ENCODE measurements around the gene BRMS1. TPM values are rescaled to one million over a fixed set of nuclear protein-coding genes. Genes with fewer than 3 reads are reported as not detected.
"Not testable (repeated sequence)": the region's sequence is repeated elsewhere in the genome, so short reads cannot be mapped to it uniquely, and the experiment has no call there.

Gene BRMS1
- total and polyA plus RNA-seq, 10 of the 15 experiments (the other 5 are each of a cell fraction or from before 2014, with no cell fraction given) = 2.1 to 85.3 (median 48.5) TPM

- no peak for TF ChIP-seq MYB (IDR thresholded peaks at IDR 0.05; ENCODE audit: borderline replicate concordance, low read depth, low read length)
These were observed 32.8 kb downstream of the BRMS1 start (continued) for GRCh38 chr11:66311965-66312548.

- POLR2A ChIA-PET = interaction anchor here (1.0 to 2.9 kb wide), 11 partner anchors 15 to 1042 kb away, joined by 3 to 19 read pairs (median 6); partner anchors contain the start of genes BRMS1, POLD4, RAB1B and RIN1
These were observed 33.4 kb downstream of the BRMS1 start for GRCh38 chr11:66311470-66311964.

DNA sequence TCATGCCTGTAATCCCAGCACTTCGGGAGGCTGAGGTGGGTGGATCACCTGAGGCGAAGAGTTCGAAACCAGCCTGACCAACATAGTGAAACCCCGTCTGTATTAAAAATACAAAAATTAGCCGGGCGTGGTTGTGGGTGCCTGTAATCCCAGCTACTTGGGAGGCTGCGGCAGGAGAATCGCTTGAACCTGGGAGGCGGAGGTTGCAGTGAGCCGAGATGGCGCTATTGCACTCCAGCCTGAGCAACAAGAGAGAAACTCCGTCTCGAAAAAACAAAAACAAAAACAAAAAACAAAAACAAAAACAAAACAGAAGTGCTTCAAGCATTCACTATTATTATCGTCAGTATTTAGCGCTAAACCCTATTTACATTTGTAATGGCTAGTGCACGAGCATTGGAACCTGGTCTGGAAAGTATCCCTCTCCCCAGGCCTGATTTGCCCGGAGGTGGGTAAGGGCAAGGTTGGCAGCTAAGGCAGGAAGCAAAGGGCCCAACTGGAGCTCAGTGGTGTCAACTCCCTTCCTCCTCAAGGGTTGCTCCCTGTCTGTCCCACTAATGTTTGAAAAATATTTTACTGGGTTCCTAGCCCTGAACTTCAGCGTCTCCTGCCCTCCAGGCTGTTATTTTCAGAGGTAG, 34.0 kb downstream of the BRMS1 start:
- ChIA-PET POLR2A (interaction anchor here (1.0 to 2.9 kb wide), 8 partner anchors 16 to 75 kb away, joined by 3 to 19 read pairs (median 8); partner anchors contain the start of genes BRMS1, RIN1, SLC29A2 and YIF1A), RAD21 (ENCODE audit: unreplicated experiment) (interaction anchor here (0.7 to 3.0 kb wide), 21 partner anchors 9 to 128 kb away, joined by 3 to 49 read pairs (median 6); partner anchors contain the start of genes B4GAT1, MRPL11, RIN1 and YIF1A), SMC1A (ENCODE audit: uncharacterized antibody, unreplicated experiment) (interaction anchor here (0.6 to 2.8 kb wide), 19 partner anchors 9 to 260 kb away, joined by 3 to 33 read pairs (median 6); partner anchors contain the start of genes MRPL11, NPAS4, RIN1 and SLC29A2), CTCF (interaction anchor here (0.5 to 6.3 kb wide), 31 partner anchors 9 to 806 kb away, joined by 3 to 166 read pairs (median 6); partner anchors contain the start of genes B4GAT1, BRMS1, DPP3 and MRPL11)
- BruUV-seq (replicated peaks); H3K79me2 ChIP-seq (ENCODE audit: control insufficient read depth, insufficient read depth, low read length); H3K27me3 ChIP-seq (replicated peaks in 1 of 2; ENCODE audit: control insufficient read depth in 2 of 2, insufficient read depth in 2 of 2, low read length in 1 of 2); H3K4me2 ChIP-seq (ENCODE audit: control insufficient read depth, insufficient read depth); ATAC-seq; H3K4me3 ChIP-seq; H2AFZ ChIP-seq (ENCODE audit: control insufficient read depth, low read depth, low read length); H3K9ac ChIP-seq (ENCODE audit: control insufficient read depth, insufficient read depth, low read length); in situ Hi-C loops (cut with MboI); H3K4me1 ChIP-seq (ENCODE audit: control insufficient read depth, insufficient read depth, low read length); H4K20me1 ChIP-seq (ENCODE audit: control insufficient read depth, insufficient read depth); FAIRE-seq; H3K27ac ChIP-seq (ENCODE audit: control insufficient read depth, insufficient read depth); H3K9me3 ChIP-seq (replicated peaks; ENCODE audit: control insufficient read depth, insufficient read depth, low read length); DNase-seq (ENCODE audit: low read depth, low spot score); H3K36me3 ChIP-seq (ENCODE audit: control insufficient read depth in 2 of 2, insufficient read depth in 2 of 2, low read length in 1 of 2): not testable (repeated sequence)
- intact Hi-C loops (cut with micrococcal nuclease; ENCODE audit: unreplicated experiment) = loop anchor here (2.0 kb wide), 1 partner anchor 78 kb away; no protein-coding TSS in a partner anchor
- 86% methylated on average over 18 of the region's 18 CpGs for WGBS (ENCODE audit: insufficient coverage, insufficient replicate concordance, low lambda C conversion rate, missing lambda C conversion rate)

More at GRCh38 chr11:66311470-66311964, 33.4 kb downstream of the BRMS1 start:
- ChIA-PET CTCF (interaction anchor here (0.5 to 6.3 kb wide), 32 partner anchors 9 to 805 kb away, joined by 3 to 166 read pairs (median 6); partner anchors contain the start of genes B4GAT1, BRMS1, DPP3 and MRPL11), SMC1A (ENCODE audit: uncharacterized antibody, unreplicated experiment) (interaction anchor here (0.6 to 2.8 kb wide), 22 partner anchors 9 to 260 kb away, joined by 3 to 33 read pairs (median 5); partner anchors contain the start of genes MRPL11, NPAS4, RIN1 and SLC29A2), RAD21 (ENCODE audit: unreplicated experiment) (interaction anchor here (0.7 to 3.0 kb wide), 27 partner anchors 9 to 1042 kb away, joined by 3 to 49 read pairs (median 4); partner anchors contain the start of genes B4GAT1, MRPL11, PELI3 and POLD4)
- Histone ChIP-seq H3K9ac (ENCODE audit: control insufficient read depth, insufficient read depth, low read length) (peak overlapping the region; percentile 69), H4K20me1 (ENCODE audit: control insufficient read depth, insufficient read depth) (no peaks in the 10 kb centered on the region), H3K27ac (ENCODE audit: control insufficient read depth, insufficient read depth) (peak overlapping the region; percentile 55; the same call in 1 of the 2 replicates), H3K79me2 (ENCODE audit: control insufficient read depth, insufficient read depth, low read length) (no peaks in the 10 kb centered on the region), H2AFZ (ENCODE audit: control insufficient read depth, low read depth, low read length) (peak overlapping the region; percentile 99), H3K4me3 (peak overlapping the region; percentile 66), H3K36me3 (ENCODE audit: control insufficient read depth in 2 of 2, insufficient read depth in 2 of 2, low read length in 1 of 2) (no peaks in the 10 kb centered on the region), H3K27me3 (replicated peaks in 1 of 2; ENCODE audit: control insufficient read depth in 2 of 2, insufficient read depth in 2 of 2, low read length in 1 of 2) (no peaks in the 10 kb centered on the region; a peak in 1 of 4 replicates), H3K4me2 (ENCODE audit: control insufficient read depth, insufficient read depth) (peak overlapping the region; percentile 93), H3K9me3 (replicated peaks; ENCODE audit: control insufficient read depth, insufficient read depth, low read length) (no peaks in the 10 kb centered on the region), H3K4me1 (ENCODE audit: control insufficient read depth, insufficient read depth, low read length) (no peaks in the 10 kb centered on the region; the same call in 1 of the 2 replicates)
- TF ChIP-seq CEBPB (IDR thresholded peaks at IDR 0.05; ENCODE audit: borderline replicate concordance in 1 of 2, low read depth in 2 of 2, low read length in 2 of 2) (no peak), CTCF (IDR thresholded peaks at IDR 0.05 in 2 of 3, conservative IDR thresholded peaks at IDR 0.05 in 1 of 3; ENCODE audit: control insufficient read depth in 2 of 3, extremely low read depth in 1 of 3, insufficient read depth in 1 of 3, low read depth in 3 of 3, low read length in 3 of 3) (peak in 1 of 3 experiments; percentile 93; a peak in 2 of 6 replicates)
- DNase-seq (ENCODE audit: low read depth, low spot score) = no peak
- intact Hi-C loops (cut with micrococcal nuclease; ENCODE audit: unreplicated experiment) = loop anchor here (2.0 kb wide), 1 partner anchor 77 kb away; no protein-coding TSS in a partner anchor
- in situ Hi-C loops (cut with MboI) = no loop called here
- WGBS (ENCODE audit: insufficient coverage, insufficient replicate concordance, low lambda C conversion rate, missing lambda C conversion rate) = 20% methylated on average over 25 of the region's 26 CpGs
- no peak for ATAC-seq
- no peak for FAIRE-seq
- BruUV-seq (replicated peaks) = no TSS peak

All from GM12878 (cell line).